GM12878 (cell line): ENCODE results near the gene DDX54.

ENCODE experiments used
- EP300 ChIP-seq, 2 experiments: fragments of 150-350 bp in 1 of 2; IDR thresholded peaks; 2 replicates each; pipeline ENCODE4 v1.6.1; 2011 to 2012; ENCODE audit warnings: low read depth in 2 of 2, low read length in 2 of 2, borderline replicate concordance in 1 of 2, improper control_type of control experiment in 1 of 2, inconsistent platforms in 1 of 2; ENCODE audit not compliant: control insufficient read depth in 1 of 2
- IKZF1 ChIP-seq: fragments of 450-650 bp; conservative IDR thresholded peaks from 2 replicates; pipeline ENCODE4 v1.6.1; 2017; ENCODE audit warnings: antibody characterized with exemption, mild to moderate bottlenecking
- JUNB ChIP-seq: IDR thresholded peaks from 2 replicates; pipeline ENCODE4 v1.6.1; 2016; ENCODE audit warnings: antibody characterized with exemption, mild to moderate bottlenecking
- KDM1A ChIP-seq: fragments of 200-600 bp; sonication (generic); IDR thresholded peaks from 2 replicates; pipeline ENCODE4 v1.6.1; 2016; ENCODE audit warnings: borderline replicate concordance
- MEF2A ChIP-seq: IDR thresholded peaks from 2 replicates; pipeline ENCODE4 v1.6.1; 2011; ENCODE audit warnings: low read depth, mild to moderate bottlenecking, low read length, moderate library complexity; ENCODE audit not compliant: insufficient read depth
- MXI1 ChIP-seq: fragments of 150-350 bp; IDR thresholded peaks from 2 replicates; pipeline ENCODE4 v1.6.1; 2011; ENCODE audit warnings: low read depth, mild to moderate bottlenecking, inconsistent platforms, low read length, improper control_type of control experiment
- NR2C1 ChIP-seq: fragments of 450-650 bp; IDR thresholded peaks from 2 replicates; pipeline ENCODE4 v1.6.1; 2017; ENCODE audit warnings: antibody characterized with exemption, mild to moderate bottlenecking, moderate library complexity
- POLR2A ChIP-seq: IDR thresholded peaks from 2 replicates; pipeline ENCODE4 v1.6.1; 2011; ENCODE audit warnings: low read depth, mild to moderate bottlenecking, low read length
- SPI1 ChIP-seq: IDR thresholded peaks from 2 replicates; pipeline ENCODE4 v1.6.1; 2011; ENCODE audit warnings: low read depth, mild to moderate bottlenecking, low read length, moderate library complexity, borderline replicate concordance; ENCODE audit not compliant: insufficient read depth
- YY1 ChIP-seq: IDR thresholded peaks from 2 replicates; pipeline ENCODE4 v1.6.1; 2011; ENCODE audit warnings: low read depth, mild to moderate bottlenecking, low read length
- ZNF622 ChIP-seq: fragments of 450-650 bp; IDR thresholded peaks from 2 replicates; pipeline ENCODE4 v1.6.1; 2017; ENCODE audit warnings: mild to moderate bottlenecking, inconsistent platforms
- TF ChIP-seq, protein P1 (sequence below), 3 experiments: IDR thresholded peaks in 2 of 3; conservative IDR thresholded peaks in 1 of 3; 2 replicates each; pipeline ENCODE4 v1.5.1; 2011; ENCODE audit warnings: low read depth in 3 of 3, low read length in 3 of 3, mild to moderate bottlenecking in 3 of 3, control low read depth in 2 of 3, moderate library complexity in 2 of 3, inconsistent platforms in 1 of 3, mixed read lengths in 1 of 3; ENCODE audit not compliant: control insufficient read depth in 2 of 3, insufficient read depth in 1 of 3; ENCODE audit errors: extremely low read depth in 1 of 3

- no peak for TF ChIP-seq MXI1
- no peak for TF ChIP-seq SPI1
- TF ChIP-seq MEF2A = no peak
- no peak for TF ChIP-seq POLR2A
- TF ChIP-seq EP300 (IDR thresholded peaks at IDR 0.05; ENCODE audit: borderline replicate concordance in 1 of 2, control insufficient read depth in 1 of 2, low read depth in 2 of 2, low read length in 2 of 2) = no peak
- TF ChIP-seq, protein P1, sequence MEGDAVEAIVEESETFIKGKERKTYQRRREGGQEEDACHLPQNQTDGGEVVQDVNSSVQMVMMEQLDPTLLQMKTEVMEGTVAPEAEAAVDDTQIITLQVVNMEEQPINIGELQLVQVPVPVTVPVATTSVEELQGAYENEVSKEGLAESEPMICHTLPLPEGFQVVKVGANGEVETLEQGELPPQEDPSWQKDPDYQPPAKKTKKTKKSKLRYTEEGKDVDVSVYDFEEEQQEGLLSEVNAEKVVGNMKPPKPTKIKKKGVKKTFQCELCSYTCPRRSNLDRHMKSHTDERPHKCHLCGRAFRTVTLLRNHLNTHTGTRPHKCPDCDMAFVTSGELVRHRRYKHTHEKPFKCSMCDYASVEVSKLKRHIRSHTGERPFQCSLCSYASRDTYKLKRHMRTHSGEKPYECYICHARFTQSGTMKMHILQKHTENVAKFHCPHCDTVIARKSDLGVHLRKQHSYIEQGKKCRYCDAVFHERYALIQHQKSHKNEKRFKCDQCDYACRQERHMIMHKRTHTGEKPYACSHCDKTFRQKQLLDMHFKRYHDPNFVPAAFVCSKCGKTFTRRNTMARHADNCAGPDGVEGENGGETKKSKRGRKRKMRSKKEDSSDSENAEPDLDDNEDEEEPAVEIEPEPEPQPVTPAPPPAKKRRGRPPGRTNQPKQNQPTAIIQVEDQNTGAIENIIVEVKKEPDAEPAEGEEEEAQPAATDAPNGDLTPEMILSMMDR (IDR thresholded peaks at IDR 0.05 in 2 of 3, conservative IDR thresholded peaks at IDR 0.05 in 1 of 3; ENCODE audit: control insufficient read depth in 2 of 3, extremely low read depth in 1 of 3, insufficient read depth in 1 of 3, low read depth in 3 of 3, low read length in 3 of 3) = no peak
- no peak for TF ChIP-seq YY1
- TF ChIP-seq NR2C1 = no peak
- TF ChIP-seq KDM1A = no peak
- no peak for TF ChIP-seq IKZF1
- no peak for TF ChIP-seq JUNB
- TF ChIP-seq ZNF622 = no peak
These were observed 52.2 kb downstream of the DDX54 start for GRCh38 chr12:113133036-113133435.
